Measurements from ENCODE around the gene RBM18.

DNA sequence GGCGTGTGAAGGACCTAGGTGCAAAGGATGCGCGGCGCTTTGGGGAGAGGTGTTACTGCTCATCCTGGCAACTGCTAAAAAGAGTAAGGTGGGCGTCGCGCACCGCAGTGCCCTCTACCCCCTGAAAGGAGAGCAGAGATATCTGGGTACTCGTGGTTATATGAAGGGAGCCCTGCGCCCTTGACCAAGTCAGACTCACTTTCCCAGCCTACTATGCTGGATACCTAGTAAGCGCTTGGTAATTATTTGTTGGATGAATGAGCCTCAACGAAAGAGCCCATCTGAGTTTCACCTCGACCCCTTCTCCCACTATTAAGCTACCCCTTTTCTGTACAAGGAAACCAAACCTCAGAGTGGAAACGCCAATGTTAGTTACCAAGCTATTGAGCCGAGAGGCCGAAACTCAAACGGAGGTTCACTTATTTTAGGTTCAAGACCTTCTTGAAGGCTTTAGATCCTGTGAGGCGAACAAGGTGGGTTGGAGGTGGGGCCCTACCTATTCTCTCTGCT, 43.9 kb downstream of the RBM18 start:
- TF ChIP-seq, protein P1, sequence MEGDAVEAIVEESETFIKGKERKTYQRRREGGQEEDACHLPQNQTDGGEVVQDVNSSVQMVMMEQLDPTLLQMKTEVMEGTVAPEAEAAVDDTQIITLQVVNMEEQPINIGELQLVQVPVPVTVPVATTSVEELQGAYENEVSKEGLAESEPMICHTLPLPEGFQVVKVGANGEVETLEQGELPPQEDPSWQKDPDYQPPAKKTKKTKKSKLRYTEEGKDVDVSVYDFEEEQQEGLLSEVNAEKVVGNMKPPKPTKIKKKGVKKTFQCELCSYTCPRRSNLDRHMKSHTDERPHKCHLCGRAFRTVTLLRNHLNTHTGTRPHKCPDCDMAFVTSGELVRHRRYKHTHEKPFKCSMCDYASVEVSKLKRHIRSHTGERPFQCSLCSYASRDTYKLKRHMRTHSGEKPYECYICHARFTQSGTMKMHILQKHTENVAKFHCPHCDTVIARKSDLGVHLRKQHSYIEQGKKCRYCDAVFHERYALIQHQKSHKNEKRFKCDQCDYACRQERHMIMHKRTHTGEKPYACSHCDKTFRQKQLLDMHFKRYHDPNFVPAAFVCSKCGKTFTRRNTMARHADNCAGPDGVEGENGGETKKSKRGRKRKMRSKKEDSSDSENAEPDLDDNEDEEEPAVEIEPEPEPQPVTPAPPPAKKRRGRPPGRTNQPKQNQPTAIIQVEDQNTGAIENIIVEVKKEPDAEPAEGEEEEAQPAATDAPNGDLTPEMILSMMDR (IDR thresholded peaks at IDR 0.05; ENCODE audit: insufficient read depth, low read length, poor library complexity, severe bottlenecking): no peak
- TF ChIP-seq EZH2phosphoT487 (conservative IDR thresholded peaks at IDR 0.05; ENCODE audit: low read length): no peak

Data from SU-DHL-6 (cell line).